Dedifferentiated amniotic fluid mesenchymal stem cell (primary cell): ENCODE data around the gene LOXHD1.

Experiments
- DNase-seq: peaks from one replicate; pipeline ENCODE4 v3.0.0-alpha.2; 2016; ENCODE audit errors: extremely low spot score

LOXHD1 gene

GRCh38 chr18:46627136-46627535 lies 29.9 kb downstream of the LOXHD1 start:
- no peak for DNase-seq

- no peak for DNase-seq
Measured at GRCh38 chr18:46625069-46625468, 32.0 kb downstream of the LOXHD1 start.

GRCh38 chr18:46624127-46624526 lies 32.9 kb downstream of the LOXHD1 start:
- no peak for DNase-seq

GRCh38 chr18:46623541-46623940 lies 33.5 kb downstream of the LOXHD1 start:
- DNase-seq: no peak

GRCh38 chr18:46622999-46623398 lies 34.0 kb downstream of the LOXHD1 start:
- DNase-seq: peak; percentile 40

GRCh38 chr18:46622451-46622850 lies 34.6 kb downstream of the LOXHD1 start:
- no peak for DNase-seq

GRCh38 chr18:46621871-46622270 lies 35.1 kb downstream of the LOXHD1 start:
- no peak for DNase-seq

GRCh38 chr18:46621111-46621766 lies 35.8 kb downstream of the LOXHD1 start:
- DNase-seq: no peak

GRCh38 chr18:46619559-46619958 lies 37.5 kb downstream of the LOXHD1 start:
- DNase-seq: no peak

- no peak for DNase-seq
Measured at GRCh38 chr18:46615720-46616119, 41.3 kb downstream of the LOXHD1 start.

- DNase-seq: no peak
Measured at GRCh38 chr18:46609048-46609447, 48.0 kb downstream of the LOXHD1 start.

GRCh38 chr18:46607926-46608325 lies 49.1 kb downstream of the LOXHD1 start:
- DNase-seq: no peak

GRCh38 chr18:46601141-46601805 lies 55.7 kb downstream of the LOXHD1 start:
- no peak for DNase-seq

- no peak for DNase-seq
Measured at GRCh38 chr18:46596119-46596518, 60.9 kb downstream of the LOXHD1 start.

GRCh38 chr18:46591783-46592391 lies 65.1 kb downstream of the LOXHD1 start:
- DNase-seq: no peak

GRCh38 chr18:46590103-46590502 lies 66.9 kb downstream of the LOXHD1 start:
- no peak for DNase-seq

GRCh38 chr18:46588971-46589660 lies 67.9 kb downstream of the LOXHD1 start:
- DNase-seq: no peak

- no peak for DNase-seq
Measured at GRCh38 chr18:46587600-46587999, 69.4 kb downstream of the LOXHD1 start.

GRCh38 chr18:46583711-46584110 lies 73.3 kb downstream of the LOXHD1 start:
- DNase-seq: no peak

GRCh38 chr18:46581648-46582047 lies 75.4 kb downstream of the LOXHD1 start:
- DNase-seq: no peak

- DNase-seq: no peak
Measured at GRCh38 chr18:46578987-46579386, 78.0 kb downstream of the LOXHD1 start.

- no peak for DNase-seq
Measured at GRCh38 chr18:46577546-46577945, 79.5 kb downstream of the LOXHD1 start.

- DNase-seq: no peak
Measured at GRCh38 chr18:46575851-46576250, 81.2 kb downstream of the LOXHD1 start.
